ENCODE data around the gene CARF. TPM values are rescaled to one million over a fixed set of nuclear protein-coding genes. Genes with fewer than 3 reads are reported as not detected.

The CARF gene
- total RNA-seq (2014; rRNA removed; shearing (Covaris generic)) = 1.7 and 2.5 TPM in 2 replicates

GRCh38 chr2:202911512-202912341 is at the start of gene CARF, which contains the start of gene WDR12:
CARF (plus strand) TSS chr2:202912275; CDS start chr2:202941903, 29,628 bp downstream.
WDR12 (minus strand) TSS chr2:202911673; CDS start chr2:202911476, 197 bp downstream.

DNA sequence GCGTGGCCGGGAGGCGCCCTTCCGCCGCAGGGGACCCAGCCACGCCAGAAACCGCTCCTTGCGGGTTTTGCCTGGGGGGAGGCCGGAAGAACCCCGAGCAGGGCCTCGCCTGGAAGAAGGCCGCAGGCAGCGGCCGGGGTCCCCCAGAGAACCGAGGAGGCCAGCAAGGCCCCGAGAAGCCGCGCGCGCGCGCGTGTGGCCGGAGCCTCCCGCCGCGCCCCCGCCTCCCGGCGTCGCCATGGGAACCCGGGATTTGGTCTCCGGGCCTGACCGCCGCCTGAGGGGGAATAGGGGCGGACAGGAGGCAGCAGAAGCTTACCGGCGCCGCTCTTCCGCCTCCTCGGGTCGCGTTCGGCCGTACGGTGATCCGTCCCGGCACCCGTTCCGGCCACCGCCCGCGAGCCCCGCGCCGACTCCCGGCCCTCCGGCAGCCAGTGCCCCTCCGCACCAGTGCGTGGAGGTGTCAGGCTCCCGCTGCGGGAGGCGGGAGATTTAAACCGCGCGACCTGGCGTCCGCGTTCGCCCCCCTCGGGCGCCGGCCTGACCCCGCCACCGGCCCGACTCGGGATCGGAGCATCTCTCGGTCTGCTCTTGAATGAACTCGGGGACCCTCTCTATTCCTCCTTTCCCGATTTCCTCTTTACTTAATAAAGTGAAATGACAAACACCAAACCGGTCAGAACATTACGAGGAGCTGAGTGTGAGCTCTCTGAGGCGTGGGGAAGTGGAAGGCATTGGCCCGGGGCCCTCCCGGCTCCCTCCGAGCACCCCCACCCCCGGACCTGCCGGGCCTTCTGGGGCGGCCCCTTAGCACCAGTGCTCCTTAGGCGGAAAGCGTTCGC is 40.6 kb upstream of the CARF start, which contains the start of gene ICA1L:
Gene ICA1L (minus strand): TSS at position 467 of the 842 bp plus-strand sequence. CDS start 42,757 bp downstream, outside the sequence.

DNA sequence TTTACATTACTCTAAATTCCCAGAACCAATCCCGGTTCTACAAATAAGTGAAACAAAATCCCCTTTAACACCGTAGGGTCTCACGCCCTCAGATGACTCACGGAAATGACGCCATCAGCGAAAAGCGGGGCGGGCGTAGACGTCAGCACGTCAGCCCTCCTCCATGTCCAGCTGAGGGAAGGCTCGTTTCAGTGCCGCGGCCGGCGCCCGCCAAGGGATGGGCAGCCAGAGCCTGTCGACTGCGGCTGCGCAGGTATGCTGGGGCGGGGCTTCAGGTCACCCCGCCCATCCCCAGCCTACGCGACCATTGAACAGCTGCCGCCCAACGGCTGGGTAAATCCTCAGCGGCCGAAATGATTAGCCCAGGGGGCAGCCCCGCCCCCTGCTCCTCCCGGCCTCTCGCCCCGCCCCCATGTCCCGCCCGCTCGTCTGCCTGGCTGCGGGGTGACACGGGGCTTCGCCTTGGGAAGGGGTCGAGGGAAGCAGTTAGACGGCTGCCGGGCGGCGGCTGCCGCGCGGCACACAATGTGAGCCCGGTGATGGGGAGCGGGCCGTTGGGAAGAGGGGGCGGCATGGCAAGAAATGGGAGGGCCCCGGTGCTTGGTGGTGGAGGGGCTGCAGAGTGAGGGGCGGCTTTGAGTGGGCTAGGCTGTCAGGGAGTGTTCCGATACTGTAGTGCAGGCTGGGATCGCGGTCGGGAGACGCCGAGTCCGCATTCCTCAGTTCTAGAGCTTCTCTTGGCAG is 102.6 kb downstream of the CARF start, which contains the start of gene NBEAL1:
Gene NBEAL1 (plus strand): TSS at position 420 of the 744 bp plus-strand sequence. CDS start 1,510 bp downstream, outside the sequence.

Small RNA genes within 50 kb of the gene (small RNA-seq; reads per million reads assigned to genes)
- gene AC010900.2 = not detected

Other genes starting within 250 kb of the CARF start
- 5.9 and 8.3 TPM in 2 replicates for gene ICA1L, start 40.5 kb upstream of the CARF start, total RNA-seq (2014; rRNA removed; shearing (Covaris generic))
- 46.8 and 75.9 TPM in 2 replicates for gene WDR12, start 602 bp upstream of the CARF start, total RNA-seq (2014; rRNA removed; shearing (Covaris generic))
- gene NBEAL1, start 102.6 kb downstream of the CARF start, total RNA-seq (2014; rRNA removed; shearing (Covaris generic)) = 6.1 and 6.4 TPM in 2 replicates